Hepatocyte (in vitro differentiated cells): ENCODE results near the gene CREG1.

Experiments used
- EZH2 ChIP-seq: fragments of 200-600 bp; sonication (generic); IDR thresholded peaks from 2 replicates; pipeline ENCODE4 v1.6.1; 2016; ENCODE audit warnings: antibody characterized with exemption, mild to moderate bottlenecking, borderline replicate concordance
- TF ChIP-seq, protein P1 (sequence below): fragments of 200-600 bp; sonication (generic); IDR thresholded peaks from 2 replicates; pipeline ENCODE4 v1.5.1; 2016; ENCODE audit warnings: antibody characterized with exemption, mild to moderate bottlenecking; ENCODE audit not compliant: poor library complexity

DNA sequence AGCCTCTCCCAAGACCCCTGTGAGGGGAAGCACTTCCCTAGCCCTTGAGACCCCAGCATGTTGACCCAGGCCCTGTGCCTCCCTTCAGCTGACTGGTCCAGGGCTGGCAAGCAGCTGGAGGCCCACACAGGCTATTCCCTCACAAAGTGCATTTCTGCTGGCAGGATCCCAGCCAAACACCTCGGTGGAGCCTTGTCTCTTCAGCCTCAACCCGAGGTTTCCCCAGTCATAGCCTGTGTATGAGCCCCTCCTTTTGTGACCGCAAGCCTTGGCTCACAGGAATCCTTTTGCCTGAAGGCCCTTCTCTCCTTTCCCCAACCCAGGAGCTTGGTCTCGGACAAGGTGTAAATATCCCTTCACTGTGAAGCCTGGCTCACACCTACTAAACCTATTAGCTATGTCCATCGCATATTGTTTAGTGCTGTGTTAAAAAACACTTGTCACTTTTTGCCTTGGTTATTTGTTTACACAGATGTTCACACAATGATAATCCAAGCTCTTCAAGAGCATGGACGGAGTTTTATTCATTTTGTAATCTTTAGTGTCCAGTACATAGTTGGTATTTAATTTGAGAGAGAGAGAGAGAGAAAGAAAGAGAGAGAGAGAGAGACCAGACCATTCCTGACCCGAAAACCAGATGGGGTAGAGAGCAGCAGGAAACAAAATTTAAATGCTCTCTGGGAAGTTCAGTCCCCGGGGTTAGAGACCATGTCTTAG lies 26.7 kb downstream of the CREG1 start:
- no peak for TF ChIP-seq EZH2
- TF ChIP-seq, protein P1, sequence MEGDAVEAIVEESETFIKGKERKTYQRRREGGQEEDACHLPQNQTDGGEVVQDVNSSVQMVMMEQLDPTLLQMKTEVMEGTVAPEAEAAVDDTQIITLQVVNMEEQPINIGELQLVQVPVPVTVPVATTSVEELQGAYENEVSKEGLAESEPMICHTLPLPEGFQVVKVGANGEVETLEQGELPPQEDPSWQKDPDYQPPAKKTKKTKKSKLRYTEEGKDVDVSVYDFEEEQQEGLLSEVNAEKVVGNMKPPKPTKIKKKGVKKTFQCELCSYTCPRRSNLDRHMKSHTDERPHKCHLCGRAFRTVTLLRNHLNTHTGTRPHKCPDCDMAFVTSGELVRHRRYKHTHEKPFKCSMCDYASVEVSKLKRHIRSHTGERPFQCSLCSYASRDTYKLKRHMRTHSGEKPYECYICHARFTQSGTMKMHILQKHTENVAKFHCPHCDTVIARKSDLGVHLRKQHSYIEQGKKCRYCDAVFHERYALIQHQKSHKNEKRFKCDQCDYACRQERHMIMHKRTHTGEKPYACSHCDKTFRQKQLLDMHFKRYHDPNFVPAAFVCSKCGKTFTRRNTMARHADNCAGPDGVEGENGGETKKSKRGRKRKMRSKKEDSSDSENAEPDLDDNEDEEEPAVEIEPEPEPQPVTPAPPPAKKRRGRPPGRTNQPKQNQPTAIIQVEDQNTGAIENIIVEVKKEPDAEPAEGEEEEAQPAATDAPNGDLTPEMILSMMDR: no peak
